ENCODE results near the gene MDK. TPM values are rescaled to one million over a fixed set of nuclear protein-coding genes. Genes with fewer than 3 reads are reported as not detected.

The MDK gene
- total RNA-seq, 1 donor from 2014 or later, result 147 TPM

- DNase-seq (ENCODE audit: low read depth), result no peak
These were observed 1.4 kb downstream of the MDK start for GRCh38 chr11:46382646-46383403.

GRCh38 chr11:46383404-46383758 is 1.9 kb downstream of the MDK start:
- no peak for DNase-seq (ENCODE audit: low read depth)

GRCh38 chr11:46383974-46384701 is 2.7 kb downstream of the MDK start:
- DNase-seq (ENCODE audit: low read depth), result no peak

GRCh38 chr11:46385169-46386004 is 3.9 kb downstream of the MDK start:
- DNase-seq (ENCODE audit: low read depth), result no peak

GRCh38 chr11:46386005-46386578 is 4.6 kb downstream of the MDK start:
- DNase-seq (ENCODE audit: low read depth), result no peak

- DNase-seq (ENCODE audit: low read depth), result no peak
These were observed 5.2 kb downstream of the MDK start for GRCh38 chr11:46386674-46387073.

GRCh38 chr11:46387456-46387855 is 6.0 kb downstream of the MDK start:
- no peak for DNase-seq (ENCODE audit: low read depth)

GRCh38 chr11:46387919-46388618 is 6.6 kb downstream of the MDK start:
- no peak for DNase-seq (ENCODE audit: low read depth)

GRCh38 chr11:46388619-46389449 is 7.4 kb downstream of the MDK start:
- no peak for DNase-seq (ENCODE audit: low read depth)

GRCh38 chr11:46389450-46390330 is 8.2 kb downstream of the MDK start:
- DNase-seq (ENCODE audit: low read depth), result peak; percentile 81

GRCh38 chr11:46390331-46391171 is 9.1 kb downstream of the MDK start:
- DNase-seq (ENCODE audit: low read depth), result no peak

GRCh38 chr11:46391186-46391577 is 9.7 kb downstream of the MDK start:
- DNase-seq (ENCODE audit: low read depth), result no peak

GRCh38 chr11:46391578-46392420 is 10.3 kb downstream of the MDK start, which contains the start of gene CHRM4:
Gene CHRM4, minus strand, starts transcription at chr11:46391776. Its CDS starts 5,219 bp downstream, at chr11:46386557.
- DNase-seq (ENCODE audit: low read depth), result peak; percentile 62

- peak; percentile 87 for DNase-seq (ENCODE audit: low read depth)
These were observed 11.2 kb downstream of the MDK start for GRCh38 chr11:46392421-46393230.

- DNase-seq (ENCODE audit: low read depth), result no peak
These were observed 11.8 kb downstream of the MDK start for GRCh38 chr11:46393231-46393616.

- no peak for DNase-seq (ENCODE audit: low read depth)
These were observed 12.3 kb downstream of the MDK start for GRCh38 chr11:46393759-46394158.

Measured in myocyte (in vitro differentiated cells).